ENCODE results near the gene ZNF79. TPM values are rescaled to one million over a fixed set of nuclear protein-coding genes. Genes with fewer than 3 reads are reported as not detected.
A peak's percentile ranks its signal among the peaks of the same experiment; 100 is the strongest.

ZNF79 gene
- total and polyA plus RNA-seq, 9 of the 15 experiments (the other 6 are each of a cell fraction or from before 2014, with no cell fraction given), result 0.62 to 7.0 (median 4.1) TPM

DNA sequence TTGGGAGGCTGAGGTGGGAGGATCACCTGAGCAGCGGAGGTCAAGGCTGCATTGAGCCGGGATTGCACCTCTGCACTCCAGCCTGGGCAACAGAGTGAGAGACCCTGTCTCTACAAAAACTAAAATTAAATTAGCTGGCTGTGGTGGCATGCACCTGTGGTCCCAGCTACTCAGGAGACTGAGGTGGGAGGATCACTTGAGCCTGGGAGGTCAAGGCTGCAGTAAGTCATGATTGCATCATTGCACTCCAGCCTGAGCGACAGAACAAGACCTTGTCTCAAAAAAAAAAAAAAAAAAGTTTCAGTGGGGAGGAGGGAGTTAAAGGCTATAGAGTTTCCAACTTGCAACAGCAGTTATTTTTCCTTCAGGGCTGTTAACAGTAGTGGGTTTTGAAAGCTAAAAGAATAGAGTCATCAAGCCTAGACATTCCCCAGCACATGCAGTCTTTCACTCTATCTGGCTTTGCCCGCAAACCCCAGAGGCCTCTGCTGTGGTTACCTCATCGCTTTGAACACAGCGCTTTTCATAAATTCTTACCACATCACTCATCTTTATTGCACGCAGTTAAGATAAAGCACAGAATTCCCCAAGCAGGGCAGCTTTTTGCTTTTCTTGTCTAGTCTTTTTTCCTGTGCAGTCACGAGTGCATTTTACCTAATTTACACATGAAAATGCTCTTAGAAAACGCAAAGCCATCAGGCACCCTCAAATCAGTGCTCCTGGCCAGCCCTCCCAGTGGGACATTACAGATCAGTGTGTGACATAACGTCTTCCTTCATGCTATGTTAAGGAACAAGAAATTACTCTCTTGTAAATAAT lies 35.9 kb upstream of the ZNF79 start (continued):
- TF ChIP-seq YY1 (IDR thresholded peaks at IDR 0.05; ENCODE audit: borderline replicate concordance in 1 of 3, control insufficient read depth in 1 of 3, extremely low read depth in 1 of 3, insufficient read depth in 3 of 3, insufficient read length in 1 of 3, insufficient replicate concordance in 2 of 3, low read depth in 1 of 3, low read length in 2 of 3) (no peak), FOXA3 (CRISPR knock-in tag; conservative IDR thresholded peaks at IDR 0.05 in 1 of 2, IDR thresholded peaks at IDR 0.05 in 1 of 2) (no peak), SPI1 (IDR thresholded peaks at IDR 0.05; ENCODE audit: borderline replicate concordance, low read depth, low read length) (no peak), DNMT1 (IDR thresholded peaks at IDR 0.05) (no peak), ZNF75A (CRISPR knock-in tag; IDR thresholded peaks at IDR 0.05) (no peak), NR4A1 (CRISPR knock-in tag; IDR thresholded peaks at IDR 0.05) (no peak), NR4A1 (tag; IDR thresholded peaks at IDR 0.05) (no peak), PHF21A (IDR thresholded peaks at IDR 0.05; ENCODE audit: borderline replicate concordance, low read depth) (no peak), ZNF175 (CRISPR knock-in tag; IDR thresholded peaks at IDR 0.05; ENCODE audit: low read depth) (no peak), ATF1 (CRISPR knock-in tag; IDR thresholded peaks at IDR 0.05) (no peak), ATF1 (tag; IDR thresholded peaks at IDR 0.05) (0 out of 2 replicates have a peak, but pooled peaks have one; percentile 14), SRSF1 (IDR thresholded peaks at IDR 0.05; ENCODE audit: low read depth, low read length) (no peak), KLF13 (tag; IDR thresholded peaks at IDR 0.05; ENCODE audit: borderline replicate concordance, low read depth) (no peak), NFIX (CRISPR knock-in tag; IDR thresholded peaks at IDR 0.05; ENCODE audit: low read depth) (no peak), NONO (IDR thresholded peaks at IDR 0.05; ENCODE audit: low read depth in 2 of 2, low read length in 1 of 2) (no peak), MEIS2 (IDR thresholded peaks at IDR 0.05; ENCODE audit: partially characterized antibody) (peak; percentile 71), GTF2A2 (tag; IDR thresholded peaks at IDR 0.05) (no peak), NEUROD1 (IDR thresholded peaks at IDR 0.05; ENCODE audit: borderline replicate concordance, low read depth, low read length, partially characterized antibody) (no peak), ZNF263 (CRISPR knock-in tag; IDR thresholded peaks at IDR 0.05; ENCODE audit: borderline replicate concordance) (no peak), HMGN3 (IDR thresholded peaks at IDR 0.05; ENCODE audit: borderline replicate concordance, extremely low read depth, insufficient read length, low read depth, low read length) (no peak)
- TF ChIP-seq, protein P1, sequence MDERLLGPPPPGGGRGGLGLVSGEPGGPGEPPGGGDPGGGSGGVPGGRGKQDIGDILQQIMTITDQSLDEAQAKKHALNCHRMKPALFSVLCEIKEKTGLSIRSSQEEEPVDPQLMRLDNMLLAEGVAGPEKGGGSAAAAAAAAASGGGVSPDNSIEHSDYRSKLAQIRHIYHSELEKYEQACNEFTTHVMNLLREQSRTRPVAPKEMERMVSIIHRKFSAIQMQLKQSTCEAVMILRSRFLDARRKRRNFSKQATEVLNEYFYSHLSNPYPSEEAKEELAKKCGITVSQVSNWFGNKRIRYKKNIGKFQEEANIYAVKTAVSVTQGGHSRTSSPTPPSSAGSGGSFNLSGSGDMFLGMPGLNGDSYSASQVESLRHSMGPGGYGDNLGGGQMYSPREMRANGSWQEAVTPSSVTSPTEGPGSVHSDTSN (CRISPR knock-in tag; IDR thresholded peaks at IDR 0.05; ENCODE audit: low read depth), result no peak
- TF ChIP-seq, protein P1 (tag; conservative IDR thresholded peaks at IDR 0.05; ENCODE audit: low read depth), result peak; percentile 67; the same call in 1 of the 2 replicates
- TF ChIP-seq, protein P2, sequence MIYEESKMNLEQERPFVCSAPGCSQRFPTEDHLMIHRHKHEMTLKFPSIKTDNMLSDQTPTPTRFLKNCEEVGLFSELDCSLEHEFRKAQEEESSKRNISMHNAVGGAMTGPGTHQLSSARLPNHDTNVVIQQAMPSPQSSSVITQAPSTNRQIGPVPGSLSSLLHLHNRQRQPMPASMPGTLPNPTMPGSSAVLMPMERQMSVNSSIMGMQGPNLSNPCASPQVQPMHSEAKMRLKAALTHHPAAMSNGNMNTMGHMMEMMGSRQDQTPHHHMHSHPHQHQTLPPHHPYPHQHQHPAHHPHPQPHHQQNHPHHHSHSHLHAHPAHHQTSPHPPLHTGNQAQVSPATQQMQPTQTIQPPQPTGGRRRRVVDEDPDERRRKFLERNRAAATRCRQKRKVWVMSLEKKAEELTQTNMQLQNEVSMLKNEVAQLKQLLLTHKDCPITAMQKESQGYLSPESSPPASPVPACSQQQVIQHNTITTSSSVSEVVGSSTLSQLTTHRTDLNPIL (CRISPR knock-in tag; IDR thresholded peaks at IDR 0.05), result no peak
